Subcutaneous adipose tissue (tissue), 4 donors: ENCODE results near the gene MEF2D. TPM values are rescaled to one million over a fixed set of nuclear protein-coding genes. Genes with fewer than 3 reads are reported as not detected.

Source experiments
- CTCF ChIP-seq: fragments of 450-650 bp; IDR thresholded peaks from one replicate; pipeline ENCODE4 v1.5.1; 2016; ENCODE audit warnings: low read depth, mild to moderate bottlenecking, control low read depth, antibody characterized with exemption, moderate library complexity
- total RNA-seq, 4 donors: library from RNA; depleted of rRNA; stranded (reverse); fragments of >200 nt; gene quantifications; one replicate each; pipeline ENCODE4 v1.1.0, GENCODE V29; 2016

Gene MEF2D
- total RNA-seq, 4 donors from 2014 or later, result 18.9 to 46.5 (median 24.8) TPM

DNA sequence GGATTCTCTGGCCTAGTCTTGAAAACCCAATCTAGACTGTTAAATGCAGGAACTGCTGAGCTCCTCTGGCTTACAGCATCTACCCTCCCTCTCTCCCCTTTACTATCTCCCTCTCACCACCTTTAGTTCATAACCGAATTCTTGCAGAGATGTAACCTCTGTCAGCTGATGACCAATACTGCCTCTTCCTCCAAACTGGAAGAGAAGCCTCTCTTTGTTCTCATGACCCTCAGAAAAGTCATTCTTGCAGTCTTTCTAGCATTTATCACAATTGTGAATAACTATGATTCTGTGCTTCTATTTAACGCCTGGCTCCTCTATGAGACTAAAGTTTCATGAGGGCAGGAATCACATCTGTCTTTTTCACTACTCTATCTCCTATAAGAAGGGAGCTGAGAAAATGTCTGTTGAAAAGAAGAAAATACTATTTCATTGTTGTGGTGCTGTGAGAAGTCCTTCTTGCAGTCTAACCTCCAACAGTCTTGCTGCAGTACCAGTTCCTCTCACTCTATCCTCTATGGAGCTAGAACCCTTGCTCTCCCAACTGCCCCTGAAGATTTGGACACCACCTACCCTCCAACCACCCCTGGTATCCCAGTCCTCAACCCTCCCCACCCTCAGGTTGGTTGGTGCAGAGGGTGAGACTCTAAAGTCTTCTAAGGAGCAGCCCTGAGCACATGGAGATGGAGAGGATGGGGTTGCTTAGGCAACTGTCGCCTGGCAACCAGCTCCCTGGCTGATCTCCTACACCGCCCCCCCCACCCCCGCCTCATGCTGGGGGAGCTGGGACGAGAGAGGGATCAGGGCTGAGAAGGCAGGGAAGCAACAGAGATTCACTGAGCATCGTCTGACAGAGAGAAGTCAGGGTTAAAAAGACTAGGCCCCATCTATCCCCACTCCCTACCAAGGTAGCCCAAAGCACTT is 13.9 kb downstream of the MEF2D start:
- TF ChIP-seq CTCF, result no peak

GRCh38 chr1:156485984-156486383 is 14.6 kb downstream of the MEF2D start:
- TF ChIP-seq CTCF, result no peak

DNA sequence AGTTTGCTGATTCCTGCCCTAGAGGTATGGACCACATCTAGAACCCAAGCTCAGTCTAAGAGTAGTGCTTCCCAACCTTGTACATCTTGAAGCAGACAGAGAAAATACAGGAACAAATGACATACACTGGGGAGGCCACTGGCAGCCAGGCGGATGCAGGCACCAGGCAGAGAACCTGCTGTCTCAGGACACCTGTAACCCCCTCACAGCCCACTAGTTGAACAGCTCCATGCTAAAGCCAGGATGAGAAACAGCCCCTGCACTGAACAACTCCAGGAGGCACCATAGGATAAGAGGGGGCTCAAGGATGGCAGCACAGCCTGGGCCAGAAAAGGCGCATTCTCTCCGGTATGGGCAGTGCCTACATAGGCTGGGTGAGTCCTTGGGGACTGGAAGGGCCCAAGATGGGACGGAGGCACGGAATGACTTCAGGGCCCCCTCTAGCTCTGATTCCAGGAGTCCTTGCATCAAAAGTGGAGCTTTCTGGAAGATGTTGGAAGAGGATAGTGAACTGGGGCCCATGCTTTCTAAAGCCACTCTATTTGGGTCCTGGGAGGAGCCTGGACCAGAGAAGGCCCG is 16.0 kb downstream of the MEF2D start:
- TF ChIP-seq CTCF, result no peak

DNA sequence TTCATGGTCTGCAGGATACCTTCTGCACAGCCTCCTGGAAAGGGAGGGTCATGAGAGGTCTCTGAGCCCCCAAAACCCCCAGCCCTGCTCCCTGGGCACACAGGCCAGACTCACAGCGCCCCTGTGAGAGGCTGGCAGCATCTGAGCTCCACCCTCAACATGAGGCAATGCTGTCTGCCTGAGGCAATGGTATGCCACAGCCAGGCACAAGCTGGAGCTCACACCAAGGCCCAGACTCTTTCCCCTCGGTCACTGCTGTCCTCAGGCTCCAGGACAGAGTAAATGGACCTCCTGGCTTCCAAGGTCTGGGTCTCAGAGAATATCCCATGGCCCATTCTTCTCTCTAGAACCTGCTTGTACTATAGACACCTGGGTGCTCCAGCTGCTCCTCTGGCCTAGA is 17.2 kb downstream of the MEF2D start:
- TF ChIP-seq CTCF, result no peak

DNA sequence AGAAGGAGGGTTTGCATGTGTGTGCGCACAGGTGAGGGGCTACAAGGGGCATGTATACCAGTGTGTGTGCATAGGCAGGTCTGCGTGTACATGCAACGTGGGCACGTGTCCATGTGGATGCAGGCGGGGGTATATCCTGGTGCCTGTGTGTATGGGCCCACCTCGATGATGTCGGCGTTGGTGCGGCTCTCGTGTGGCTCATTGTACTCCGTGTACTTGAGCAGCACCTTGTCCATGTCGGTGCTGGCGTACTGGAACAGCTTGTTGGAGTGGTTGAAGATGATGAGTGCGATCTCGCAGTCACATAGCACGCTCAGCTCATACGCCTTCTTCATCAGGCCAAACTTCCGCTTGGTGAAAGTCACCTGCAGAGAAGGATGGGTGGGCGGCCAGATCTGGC is 18.3 kb downstream of the MEF2D start:
- no peak for TF ChIP-seq CTCF

GRCh38 chr1:156481527-156481926 is 19.0 kb downstream of the MEF2D start:
- no peak for TF ChIP-seq CTCF

- TF ChIP-seq CTCF, result no peak
Measured at GRCh38 chr1:156480411-156481192, 20.0 kb downstream of the MEF2D start.
